Nephron progenitor cell (in vitro differentiated cells): ENCODE measurements around the gene C11orf97.

Experiments used
- DNase-seq: peaks from one replicate; pipeline ENCODE4 v3.0.0; 2021
- H3K27ac Mint-ChIP-seq: 2 replicates; pipeline ENCODE4 v1.8.0; 2021; ENCODE audit warnings: mild to moderate bottlenecking, moderate library complexity, mixed read lengths
- H3K27me3 Mint-ChIP-seq: 2 replicates; pipeline ENCODE4 v1.8.0; 2021; ENCODE audit warnings: mild to moderate bottlenecking, low read depth, mixed read lengths; ENCODE audit not compliant: poor library complexity
- H3K36me3 Mint-ChIP-seq: 2 replicates; pipeline ENCODE4 v1.8.0; 2021; ENCODE audit warnings: low read depth, mixed read lengths
- H3K4me1 Mint-ChIP-seq: 2 replicates; pipeline ENCODE4 v1.8.0; 2021; ENCODE audit warnings: mixed read lengths
- H3K4me3 Mint-ChIP-seq: 2 replicates; pipeline ENCODE4 v1.8.0; 2021; ENCODE audit warnings: mild to moderate bottlenecking, moderate library complexity, mixed read lengths
- H3K9me3 Mint-ChIP-seq: 2 replicates; pipeline ENCODE4 v1.8.0; 2021; ENCODE audit warnings: mild to moderate bottlenecking, moderate library complexity, mixed read lengths
- CTCF ChIP-seq: fragments of 200-600 bp; sonication (generic); IDR thresholded peaks from 2 replicates; pipeline ENCODE4 v1.5.0; 2021; ENCODE audit warnings: antibody characterized with exemption

Gene C11orf97

GRCh38 chr11:94518300-94518699, 6.0 kb downstream of the C11orf97 start:
- peaks cover 42% of the 10 kb centered on the region for H3K27me3 Mint-ChIP-seq
- H3K27ac Mint-ChIP-seq, result no peak overlapping the region
- no peak for TF ChIP-seq CTCF
- H3K4me3 Mint-ChIP-seq, result no peak overlapping the region
- DNase-seq, result no peak
- H3K9me3 Mint-ChIP-seq, result no peaks in the 10 kb centered on the region
- H3K4me1 Mint-ChIP-seq, result no peaks in the 10 kb centered on the region
- H3K36me3 Mint-ChIP-seq, result no peaks in the 10 kb centered on the region

- Mint-ChIP-seq H3K36me3 (no peaks in the 10 kb centered on the region), H3K4me3 (no peak overlapping the region), H3K27ac (no peak overlapping the region), H3K27me3 (peaks cover 32% of the 10 kb centered on the region), H3K4me1 (no peaks in the 10 kb centered on the region), H3K9me3 (no peaks in the 10 kb centered on the region)
- peak; percentile 65 for TF ChIP-seq CTCF
- no peak for DNase-seq
These were observed 7.3 kb downstream of the C11orf97 start for GRCh38 chr11:94519478-94520084.

- peak; percentile 15 for TF ChIP-seq CTCF
- Mint-ChIP-seq H3K9me3 (no peaks in the 10 kb centered on the region), H3K36me3 (no peaks in the 10 kb centered on the region), H3K4me1 (peaks cover 6% of the 10 kb centered on the region), H3K27me3 (peaks cover 14% of the 10 kb centered on the region), H3K27ac (no peak overlapping the region), H3K4me3 (no peak overlapping the region)
- no peak for DNase-seq
These were observed 9.4 kb downstream of the C11orf97 start for GRCh38 chr11:94521684-94522083.

- H3K27ac Mint-ChIP-seq, result no peak overlapping the region
- DNase-seq, result no peak
- H3K9me3 Mint-ChIP-seq, result no peaks in the 10 kb centered on the region
- peaks cover 6% of the 10 kb centered on the region for H3K4me1 Mint-ChIP-seq
- H3K4me3 Mint-ChIP-seq, result no peak overlapping the region
- no peak for TF ChIP-seq CTCF
- peaks cover 14% of the 10 kb centered on the region for H3K27me3 Mint-ChIP-seq
- H3K36me3 Mint-ChIP-seq, result no peaks in the 10 kb centered on the region
These were observed 12.1 kb downstream of the C11orf97 start for GRCh38 chr11:94524341-94524740.

- no peak for DNase-seq
- peaks cover 19% of the 10 kb centered on the region for H3K27me3 Mint-ChIP-seq
- H3K36me3 Mint-ChIP-seq, result no peaks in the 10 kb centered on the region
- H3K4me1 Mint-ChIP-seq, result peaks cover 6% of the 10 kb centered on the region
- no peaks in the 10 kb centered on the region for H3K9me3 Mint-ChIP-seq
- no peak for TF ChIP-seq CTCF
- H3K4me3 Mint-ChIP-seq, result no peak overlapping the region
- H3K27ac Mint-ChIP-seq, result no peak overlapping the region
These were observed 13.5 kb downstream of the C11orf97 start for GRCh38 chr11:94525546-94526324.
